Neuronal stem cell (in vitro differentiated cells): ENCODE measurements around the gene METRN.

ENCODE experiments used
- DNase-seq: peaks from one replicate; pipeline ENCODE4 v3.0.0-alpha.2; 2013; ENCODE audit warnings: low spot score
- H2AFZ ChIP-seq: one replicate; pipeline ENCODE4 v1.6.1; 2013; ENCODE audit warnings: mild to moderate bottlenecking, low read length, inconsistent platforms
- H2AK5ac ChIP-seq: 2 replicates; pipeline ENCODE4 v1.6.1; 2013; ENCODE audit warnings: low read depth, mild to moderate bottlenecking, inconsistent platforms, low read length, moderate library complexity, mixed read lengths
- H2BK120ac ChIP-seq: 2 replicates; pipeline ENCODE4 v1.6.1; 2013; ENCODE audit warnings: low read depth, mild to moderate bottlenecking, inconsistent platforms, low read length, moderate library complexity, mixed read lengths
- H2BK12ac ChIP-seq: one replicate; pipeline ENCODE4 v1.6.1; 2013; ENCODE audit warnings: low read length, inconsistent platforms
- H2BK15ac ChIP-seq: 2 replicates; pipeline ENCODE4 v1.6.1; 2013; ENCODE audit warnings: mild to moderate bottlenecking, low read length, inconsistent platforms, mixed read lengths
- H2BK5ac ChIP-seq: one replicate; pipeline ENCODE4 v1.6.1; 2013; ENCODE audit warnings: inconsistent platforms, mild to moderate bottlenecking, low read length, moderate library complexity
- H3K14ac ChIP-seq: one replicate; pipeline ENCODE4 v1.6.1; 2013; ENCODE audit warnings: low read length, inconsistent platforms
- H3K18ac ChIP-seq: 2 replicates; pipeline ENCODE4 v1.6.1; 2013; ENCODE audit warnings: low read length, inconsistent platforms
- H3K23ac ChIP-seq: 2 replicates; pipeline ENCODE4 v1.6.1; 2013; ENCODE audit warnings: low read depth, mild to moderate bottlenecking, mixed read lengths, low read length, inconsistent platforms; ENCODE audit not compliant: poor library complexity
- H3K27ac ChIP-seq: replicated peaks from 3 replicates; pipeline ENCODE4 v1.5.1; 2013; ENCODE audit warnings: low read length, inconsistent platforms
- H3K27me3 ChIP-seq, 3 experiments: 2 replicates each; pipeline ENCODE4 v1.6.1; 2013; ENCODE audit warnings: low read length in 3 of 3, mild to moderate bottlenecking in 2 of 3, inconsistent platforms in 1 of 3, low read depth in 1 of 3, mixed read lengths in 1 of 3, moderate library complexity in 1 of 3; ENCODE audit not compliant: control insufficient read depth in 3 of 3, insufficient read depth in 3 of 3
- H3K36me3 ChIP-seq, 2 donors: replicated peaks in 1 of 2; 2 replicates each; pipeline ENCODE4 v1.6.1; 2013; ENCODE audit warnings: low read length in 2 of 2; ENCODE audit not compliant: control insufficient read depth in 2 of 2, insufficient read depth in 2 of 2
- H3K4ac ChIP-seq: 2 replicates; pipeline ENCODE4 v1.6.1; 2013; ENCODE audit warnings: inconsistent platforms, mild to moderate bottlenecking, low read length, moderate library complexity
- H3K4me1 ChIP-seq, 2 donors: 1 replicate in 1 of 2; 2 replicates in 1 of 2; pipeline ENCODE4 v1.6.1; 2013; ENCODE audit warnings: low read length in 2 of 2, low read depth in 1 of 2; ENCODE audit not compliant: control insufficient read depth in 2 of 2, insufficient read depth in 1 of 2
- H3K4me2 ChIP-seq: one replicate; pipeline ENCODE4 v1.6.1; 2013; ENCODE audit warnings: mild to moderate bottlenecking, low read length, inconsistent platforms; ENCODE audit not compliant: insufficient read depth, poor library complexity, severe bottlenecking
- H3K4me3 ChIP-seq, 2 donors: 2 replicates each; pipeline ENCODE4 v1.5.1; 2013; ENCODE audit warnings: low read length in 2 of 2, mild to moderate bottlenecking in 2 of 2, inconsistent platforms in 1 of 2, moderate library complexity in 1 of 2
- H3K79me1 ChIP-seq: one replicate; pipeline ENCODE4 v1.6.1; 2013; ENCODE audit warnings: low read depth, mild to moderate bottlenecking, inconsistent platforms, low read length, moderate library complexity
- H3K9ac ChIP-seq: one replicate; pipeline ENCODE4 v1.6.1; 2013; ENCODE audit warnings: mild to moderate bottlenecking, low read depth, low read length, inconsistent platforms; ENCODE audit not compliant: poor library complexity
- H3K9me3 ChIP-seq, 2 donors: replicated peaks in 1 of 2; 2 replicates each; pipeline versions ENCODE3 to v1.6.1; 2013; ENCODE audit warnings: low read length in 2 of 2, mild to moderate bottlenecking in 2 of 2, inconsistent platforms in 1 of 2, low read depth in 1 of 2, mixed read lengths in 1 of 2, moderate library complexity in 1 of 2; ENCODE audit not compliant: control insufficient read depth in 2 of 2, insufficient read depth in 1 of 2
- H4K8ac ChIP-seq: one replicate; pipeline ENCODE4 v1.6.1; 2013; ENCODE audit warnings: low read depth, mild to moderate bottlenecking, inconsistent platforms, low read length, moderate library complexity
- H4K91ac ChIP-seq: one replicate; pipeline ENCODE4 v1.6.1; 2013; ENCODE audit warnings: low read length, low read depth, mild to moderate bottlenecking, inconsistent platforms; ENCODE audit not compliant: poor library complexity
- WGBS, 2 donors: extraction: QIAGEN DNeasy Blood & Tissue Kit; methylation state at CpG; one replicate each; pipeline ENCODE4 v1.1.7; 2013; ENCODE audit warnings: missing lambda C conversion rate in 2 of 2, mixed read lengths in 1 of 2; ENCODE audit not compliant: insufficient read length in 2 of 2, insufficient replicate concordance in 1 of 2; ENCODE audit errors: extremely low coverage in 2 of 2; 5-methylcytosine and 5-hydroxymethylcytosine counted together

The METRN gene

DNA sequence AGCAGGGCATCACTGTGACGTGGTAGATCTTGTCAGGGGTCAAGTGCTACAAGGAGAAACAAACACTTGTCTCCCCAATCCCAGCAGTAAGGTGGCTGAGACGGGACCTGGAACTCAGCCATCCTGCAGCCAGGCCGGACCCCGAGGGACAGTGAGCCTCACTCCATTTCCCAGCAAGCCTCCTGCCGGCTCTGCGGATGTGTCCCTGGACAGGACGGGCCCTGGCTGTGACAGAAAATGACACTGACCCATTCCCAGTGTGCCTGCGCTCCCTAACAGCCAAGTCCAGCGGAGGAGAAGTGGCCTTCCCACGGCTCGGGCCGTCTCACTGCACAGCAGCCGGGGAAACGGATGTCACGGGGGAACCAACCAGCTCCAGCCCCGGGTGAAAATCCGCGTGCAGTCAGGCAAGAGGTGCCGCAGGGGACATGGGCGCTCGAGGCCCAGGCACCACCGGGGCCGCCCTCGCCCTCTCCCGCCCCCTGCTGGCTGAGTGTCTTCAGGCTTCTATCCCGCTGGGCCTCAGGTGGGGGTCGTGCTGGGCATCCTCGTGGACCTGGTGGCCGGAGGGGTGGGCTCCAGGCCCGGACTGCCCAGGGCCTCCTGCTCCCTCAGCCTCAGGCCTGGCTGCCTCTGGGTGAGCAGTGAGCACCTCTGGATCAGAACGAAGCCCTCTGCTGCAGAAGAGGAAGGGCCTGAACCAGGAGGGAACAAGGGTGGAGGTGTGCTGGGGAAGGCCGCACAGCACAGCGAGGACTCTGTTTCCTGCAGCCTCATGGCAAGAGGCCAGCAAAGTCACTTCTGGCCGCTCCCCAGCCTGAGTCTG is 18.7 kb downstream of the METRN start:
- H3K36me3 ChIP-seq = peaks cover 34 to 65% of the 10 kb centered on the region in 2 donors
- H3K18ac ChIP-seq = no peak overlapping the region
- no CpG with 5 or more reads among the region's 34 CpGs for WGBS, 2 donors
- no peak for DNase-seq
- H3K27me3 ChIP-seq = peaks cover 0 to under 1% (median 0%) of the 10 kb centered on the region in 3 experiments
- no peak overlapping the region for H3K14ac ChIP-seq
- peaks cover 0 to under 1% of the 10 kb centered on the region in 2 donors for H3K4me1 ChIP-seq
- no peak overlapping the region for H4K91ac ChIP-seq
- H3K79me1 ChIP-seq = peaks cover 6% of the 10 kb centered on the region
- H3K4me2 ChIP-seq = no peak overlapping the region
- no peak overlapping the region for H3K4ac ChIP-seq
- H2BK15ac ChIP-seq = peak overlapping the region; percentile 58
- no peak overlapping the region for H2BK120ac ChIP-seq
- peak overlapping the region; percentile 73 for H2BK12ac ChIP-seq
- no peak overlapping the region for H3K27ac ChIP-seq
- no peak overlapping the region for H4K8ac ChIP-seq
- H3K23ac ChIP-seq = peak overlapping the region; percentile 55
- H2BK5ac ChIP-seq = peak overlapping the region; percentile 88
- H2AFZ ChIP-seq = no peak overlapping the region
- no peak overlapping the region for H3K4me3 ChIP-seq
- peak overlapping the region; percentile 63 for H3K9ac ChIP-seq
- no peak overlapping the region for H2AK5ac ChIP-seq
- no peaks in the 10 kb centered on the region for H3K9me3 ChIP-seq

DNA sequence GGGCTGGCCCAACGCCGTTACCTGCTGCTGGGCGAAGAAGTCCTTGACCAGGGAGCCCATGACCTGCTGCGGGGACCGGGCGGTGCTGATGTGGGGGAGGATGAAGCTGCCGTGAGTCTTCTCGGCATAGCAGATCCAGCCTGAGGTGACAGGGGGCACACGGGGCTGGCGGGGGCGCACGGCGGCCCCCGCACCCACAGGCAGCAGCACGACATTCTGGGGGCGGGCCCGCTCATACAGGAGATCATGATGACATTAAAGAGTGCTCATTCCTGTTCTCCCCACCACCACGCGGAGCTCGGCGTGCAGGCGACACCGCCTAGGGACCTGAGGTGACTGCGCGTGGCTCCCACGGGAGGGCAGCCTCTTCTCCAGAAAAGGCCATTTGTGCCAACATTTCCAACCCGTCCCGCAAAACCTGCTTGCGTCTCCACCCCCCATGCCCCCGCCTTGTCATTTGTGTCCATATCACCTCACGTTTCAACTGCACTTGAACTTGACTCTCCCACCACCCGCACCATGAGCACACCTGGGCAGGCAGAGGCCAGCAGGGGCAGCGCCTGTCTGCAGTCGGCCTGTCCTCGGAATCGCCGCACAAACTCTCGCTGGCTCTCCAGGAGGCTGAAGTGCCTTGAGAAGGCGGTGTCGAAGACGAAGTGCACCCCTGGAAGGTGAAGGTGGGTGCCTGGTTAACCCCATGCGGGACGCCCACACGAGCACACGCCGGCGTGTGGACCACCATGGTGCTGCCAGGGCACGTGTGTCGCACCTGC is 19.5 kb downstream of the METRN start:
- Histone ChIP-seq H3K79me1 (peaks cover 8% of the 10 kb centered on the region), H2BK12ac (peak overlapping the region; percentile 73), H3K23ac (no peak overlapping the region), H3K14ac (no peak overlapping the region), H3K4me2 (no peak overlapping the region), H3K4me3 (no peak overlapping the region), H3K18ac (no peak overlapping the region), H3K4me1 (no peaks in the 10 kb centered on the region), H2AK5ac (no peak overlapping the region), H4K8ac (no peak overlapping the region), H2AFZ (no peak overlapping the region), H2BK5ac (no peak overlapping the region), H3K36me3 (peaks cover 34 to 65% of the 10 kb centered on the region in 2 donors), H3K4ac (no peak overlapping the region), H2BK15ac (peak overlapping the region; percentile 58), H3K27me3 (no peaks in the 10 kb centered on the region), H3K9ac (no peak overlapping the region), H3K9me3 (no peaks in the 10 kb centered on the region), H3K27ac (no peak overlapping the region), H4K91ac (no peak overlapping the region), H2BK120ac (no peak overlapping the region)
- DNase-seq = no peak
- WGBS, 2 donors = no CpG with 5 or more reads among the region's 49 CpGs

DNA sequence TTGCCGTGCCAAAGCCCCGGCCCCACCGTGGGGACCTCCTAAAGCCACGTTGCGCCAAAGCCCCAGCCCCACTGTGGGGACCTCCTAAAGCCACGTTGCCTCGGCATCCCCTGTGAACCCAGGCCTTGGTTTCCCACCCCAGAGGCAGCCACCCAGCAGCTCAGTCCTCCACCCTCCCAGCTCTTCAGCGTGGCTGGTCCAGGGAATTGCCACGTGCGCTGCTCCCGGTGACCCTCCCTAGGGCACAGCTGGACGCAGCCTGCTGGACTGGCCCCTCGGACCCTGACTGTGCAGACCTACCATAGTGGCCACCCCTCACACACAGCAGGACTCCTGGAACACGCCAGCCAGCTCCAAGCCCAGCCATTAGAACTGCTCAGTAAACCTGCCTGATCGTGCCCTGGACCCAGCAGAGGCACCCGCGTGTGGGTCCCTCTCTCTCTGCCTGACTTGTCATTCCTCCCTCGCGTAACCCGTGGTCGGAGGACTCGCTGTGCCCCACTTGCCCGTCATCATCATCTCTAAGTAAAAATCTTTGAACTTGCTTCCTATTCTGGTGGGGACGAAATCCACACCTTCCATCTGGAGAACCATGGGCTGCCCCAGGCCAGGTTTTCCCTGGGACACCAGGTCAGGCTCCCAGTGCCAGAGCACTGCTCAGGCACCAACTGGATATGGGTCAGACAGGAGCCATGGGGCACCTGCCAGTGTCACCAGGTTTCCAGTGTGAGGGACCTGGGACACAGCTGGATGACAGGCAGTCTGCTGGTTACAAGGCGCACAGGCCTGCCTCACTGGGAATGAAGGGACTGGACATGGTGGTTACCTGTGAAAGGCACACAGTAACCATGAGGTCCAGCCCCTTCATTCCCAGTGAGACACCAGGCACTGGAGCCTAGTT is 20.3 kb downstream of the METRN start:
- H2BK120ac ChIP-seq = no peak overlapping the region
- no peak overlapping the region for H3K4ac ChIP-seq
- no peak overlapping the region for H3K9ac ChIP-seq
- no peaks in the 10 kb centered on the region for H3K9me3 ChIP-seq
- no peak overlapping the region for H3K18ac ChIP-seq
- no peak for DNase-seq
- H2AK5ac ChIP-seq = no peak overlapping the region
- no peak overlapping the region for H4K8ac ChIP-seq
- H3K79me1 ChIP-seq = peaks cover 9% of the 10 kb centered on the region
- no peak overlapping the region for H2BK15ac ChIP-seq
- H3K27ac ChIP-seq = no peak overlapping the region
- peaks cover 4 to 5% of the 10 kb centered on the region in 2 donors for H3K4me1 ChIP-seq
- no peak overlapping the region for H3K4me3 ChIP-seq
- H3K4me2 ChIP-seq = no peak overlapping the region
- peaks cover 33 to 65% of the 10 kb centered on the region in 2 donors for H3K36me3 ChIP-seq
- WGBS, 2 donors = no CpG with 5 or more reads among the region's 25 CpGs
- no peak overlapping the region for H3K23ac ChIP-seq
- H2AFZ ChIP-seq = no peak overlapping the region
- H4K91ac ChIP-seq = no peak overlapping the region
- no peak overlapping the region for H3K14ac ChIP-seq
- no peak overlapping the region for H2BK5ac ChIP-seq
- H2BK12ac ChIP-seq = no peak overlapping the region
- no peaks in the 10 kb centered on the region for H3K27me3 ChIP-seq
